ENCODE measurements around the gene LACTBL1. TPM values are rescaled to one million over a fixed set of nuclear protein-coding genes. Genes with fewer than 3 reads are reported as not detected.
"Not testable (repeated sequence)": the region's sequence is repeated elsewhere in the genome, so short reads cannot be mapped to it uniquely, and the experiment has no call there.

LACTBL1 gene
- polyA plus RNA-seq, 1 experiment, result not detected

- Histone ChIP-seq H3K27me3 (ENCODE audit: control insufficient read depth, insufficient read depth, low read length) (peaks cover 8% of the 10 kb centered on the region; the same call in 1 of the 2 replicates), H3K36me3 (ENCODE audit: control insufficient read depth, insufficient read depth, low read length) (no peaks in the 10 kb centered on the region), H3K4me3 (ENCODE audit: low read depth, low read length) (no peak overlapping the region)
- POLR2A ChIA-PET, result no interaction called here
- TF ChIP-seq, protein P1, sequence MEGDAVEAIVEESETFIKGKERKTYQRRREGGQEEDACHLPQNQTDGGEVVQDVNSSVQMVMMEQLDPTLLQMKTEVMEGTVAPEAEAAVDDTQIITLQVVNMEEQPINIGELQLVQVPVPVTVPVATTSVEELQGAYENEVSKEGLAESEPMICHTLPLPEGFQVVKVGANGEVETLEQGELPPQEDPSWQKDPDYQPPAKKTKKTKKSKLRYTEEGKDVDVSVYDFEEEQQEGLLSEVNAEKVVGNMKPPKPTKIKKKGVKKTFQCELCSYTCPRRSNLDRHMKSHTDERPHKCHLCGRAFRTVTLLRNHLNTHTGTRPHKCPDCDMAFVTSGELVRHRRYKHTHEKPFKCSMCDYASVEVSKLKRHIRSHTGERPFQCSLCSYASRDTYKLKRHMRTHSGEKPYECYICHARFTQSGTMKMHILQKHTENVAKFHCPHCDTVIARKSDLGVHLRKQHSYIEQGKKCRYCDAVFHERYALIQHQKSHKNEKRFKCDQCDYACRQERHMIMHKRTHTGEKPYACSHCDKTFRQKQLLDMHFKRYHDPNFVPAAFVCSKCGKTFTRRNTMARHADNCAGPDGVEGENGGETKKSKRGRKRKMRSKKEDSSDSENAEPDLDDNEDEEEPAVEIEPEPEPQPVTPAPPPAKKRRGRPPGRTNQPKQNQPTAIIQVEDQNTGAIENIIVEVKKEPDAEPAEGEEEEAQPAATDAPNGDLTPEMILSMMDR (IDR thresholded peaks at IDR 0.05; ENCODE audit: insufficient read depth, low read depth, low read length), result no peak
- DNase-seq (ENCODE audit: low read depth), result no peak
- CTCF ChIA-PET, result no interaction called here
These were observed 34.4 kb upstream of the LACTBL1 start for GRCh38 chr1:23007106-23007505.

DNA sequence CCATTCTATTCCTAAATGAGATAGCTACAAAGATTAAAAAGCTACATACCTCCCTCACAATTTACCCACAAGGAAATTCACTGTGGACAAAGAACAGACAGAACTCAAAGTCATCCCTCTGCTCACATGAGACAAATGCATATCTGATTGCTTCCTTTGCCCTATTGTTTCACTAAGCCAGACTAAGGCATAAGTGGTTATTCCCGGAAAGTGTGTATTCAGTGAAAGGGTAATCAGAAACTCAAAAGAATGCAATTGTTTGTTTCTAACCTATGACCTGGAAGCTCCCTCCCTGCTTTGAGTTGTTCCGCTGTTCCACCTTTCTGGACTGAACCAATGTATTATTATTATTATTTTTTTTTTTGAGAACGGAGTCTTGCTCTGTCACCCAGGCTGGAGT is 32.1 kb upstream of the LACTBL1 start:
- H3K4me3 ChIP-seq (ENCODE audit: low read depth, low read length); H3K36me3 ChIP-seq (ENCODE audit: control insufficient read depth, insufficient read depth, low read length); DNase-seq (ENCODE audit: low read depth); H3K27me3 ChIP-seq (ENCODE audit: control insufficient read depth, insufficient read depth, low read length); POLR2A ChIA-PET: not testable (repeated sequence)
- CTCF ChIA-PET, result interaction anchor here (0.6 kb wide), 1 partner anchor 181 kb away, joined by 4 read pairs; no protein-coding TSS in a partner anchor

- CTCF ChIA-PET, result interaction anchor here (0.6 kb wide), 1 partner anchor 11 kb away, joined by 3 read pairs; no protein-coding TSS in a partner anchor
- Histone ChIP-seq H3K4me3 (ENCODE audit: low read depth, low read length) (no peak overlapping the region), H3K27me3 (ENCODE audit: control insufficient read depth, insufficient read depth, low read length) (peaks cover 8% of the 10 kb centered on the region; the same call in 1 of the 2 replicates), H3K36me3 (ENCODE audit: control insufficient read depth, insufficient read depth, low read length) (no peaks in the 10 kb centered on the region)
- POLR2A ChIA-PET, result no interaction called here
- DNase-seq (ENCODE audit: low read depth), result no peak
- TF ChIP-seq, protein P1 (IDR thresholded peaks at IDR 0.05; ENCODE audit: insufficient read depth, low read depth, low read length), result no peak
These were observed 31.4 kb upstream of the LACTBL1 start for GRCh38 chr1:23004112-23004511.

DNA sequence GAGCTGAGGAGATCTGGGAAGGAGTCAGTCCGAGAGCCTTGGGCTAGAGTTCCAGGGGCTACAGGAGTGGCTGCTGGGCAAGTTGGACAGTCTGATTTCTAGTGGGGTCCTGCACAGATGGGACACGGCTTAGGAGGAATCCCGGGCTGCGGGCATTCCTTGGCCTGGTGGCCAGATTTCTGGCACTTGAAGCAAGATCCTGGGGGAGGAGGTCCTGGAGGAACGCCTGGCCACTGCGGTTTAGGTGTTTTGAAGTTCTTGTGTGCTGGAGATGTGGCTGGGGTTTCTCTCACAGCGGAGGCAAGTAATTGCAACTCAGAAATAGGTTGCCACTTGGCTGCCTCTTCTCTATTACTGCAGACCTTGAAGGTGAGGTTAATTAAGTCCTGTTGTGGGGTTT is 29.6 kb upstream of the LACTBL1 start:
- POLR2A ChIA-PET; H3K4me3 ChIP-seq (ENCODE audit: low read depth, low read length); H3K36me3 ChIP-seq (ENCODE audit: control insufficient read depth, insufficient read depth, low read length); DNase-seq (ENCODE audit: low read depth); CTCF ChIA-PET; H3K27me3 ChIP-seq (ENCODE audit: control insufficient read depth, insufficient read depth, low read length): not testable (repeated sequence)

- H3K27me3 ChIP-seq (ENCODE audit: control insufficient read depth, insufficient read depth, low read length); H3K4me3 ChIP-seq (ENCODE audit: low read depth, low read length); H3K36me3 ChIP-seq (ENCODE audit: control insufficient read depth, insufficient read depth, low read length); CTCF ChIA-PET; DNase-seq (ENCODE audit: low read depth); POLR2A ChIA-PET: not testable (repeated sequence)
These were observed 27.5 kb upstream of the LACTBL1 start for GRCh38 chr1:23000133-23000532.

DNA sequence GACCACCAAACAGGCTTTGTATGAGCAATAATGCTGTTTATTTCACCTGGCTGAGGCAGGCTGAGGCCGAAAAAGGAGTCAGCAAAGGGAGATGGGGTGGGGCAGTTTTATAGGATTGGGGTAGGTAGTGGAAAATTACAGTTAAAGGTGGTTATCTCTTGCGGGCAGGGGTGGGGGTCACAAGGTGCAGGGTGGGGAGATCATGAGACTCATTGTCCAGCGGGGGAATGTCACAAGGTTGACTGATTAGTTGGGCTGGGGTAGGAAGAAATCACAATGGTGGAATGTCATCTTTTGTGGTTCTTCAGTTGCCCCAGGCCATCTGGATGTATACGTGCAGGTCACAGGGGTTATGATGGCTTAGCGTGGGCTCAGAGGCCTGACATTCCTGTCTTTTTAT is 24.9 kb upstream of the LACTBL1 start:
- H3K4me3 ChIP-seq (ENCODE audit: low read depth, low read length); POLR2A ChIA-PET; H3K36me3 ChIP-seq (ENCODE audit: control insufficient read depth, insufficient read depth, low read length); DNase-seq (ENCODE audit: low read depth); H3K27me3 ChIP-seq (ENCODE audit: control insufficient read depth, insufficient read depth, low read length); CTCF ChIA-PET: not testable (repeated sequence)

DNA sequence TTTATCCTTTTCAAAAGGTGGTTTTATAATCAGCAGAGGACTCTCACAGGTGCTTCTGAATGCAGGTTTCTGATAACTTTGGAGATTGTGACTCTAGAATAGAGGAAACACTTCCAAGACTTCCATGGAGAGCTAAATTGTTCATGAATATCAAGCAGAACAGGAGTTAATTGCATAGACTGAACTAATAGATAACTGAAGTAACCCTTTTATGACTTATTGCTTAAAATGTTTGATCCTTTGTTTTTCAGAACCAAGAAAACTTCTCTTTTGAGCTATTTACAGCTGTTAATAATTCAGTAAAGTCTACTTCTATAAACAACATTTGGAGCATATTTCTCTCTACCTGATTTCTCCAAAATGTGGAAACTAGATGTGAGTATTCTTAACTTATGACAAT is 23.1 kb upstream of the LACTBL1 start:
- CTCF ChIA-PET, result interaction anchor here (1.0 kb wide), 1 partner anchor 31 kb away, joined by 3 read pairs; no protein-coding TSS in a partner anchor
- no peak overlapping the region for H3K4me3 ChIP-seq (ENCODE audit: low read depth, low read length)
- POLR2A ChIA-PET, result interaction anchor here (0.7 kb wide), 1 partner anchor 384 kb away, joined by 10 read pairs; no protein-coding TSS in a partner anchor
- DNase-seq (ENCODE audit: low read depth), result no peak
- H3K36me3 ChIP-seq (ENCODE audit: control insufficient read depth, insufficient read depth, low read length), result no peaks in the 10 kb centered on the region
- TF ChIP-seq, protein P1 (IDR thresholded peaks at IDR 0.05; ENCODE audit: insufficient read depth, low read depth, low read length), result no peak
- H3K27me3 ChIP-seq (ENCODE audit: control insufficient read depth, insufficient read depth, low read length), result no peaks in the 10 kb centered on the region

GRCh38 chr1:22993220-22993795 is 20.6 kb upstream of the LACTBL1 start:
- H3K36me3 ChIP-seq (ENCODE audit: control insufficient read depth, insufficient read depth, low read length); DNase-seq (ENCODE audit: low read depth); H3K27me3 ChIP-seq (ENCODE audit: control insufficient read depth, insufficient read depth, low read length); H3K4me3 ChIP-seq (ENCODE audit: low read depth, low read length); POLR2A ChIA-PET: not testable (repeated sequence)
- CTCF ChIA-PET, result interaction anchor here (0.6 kb wide), 1 partner anchor 11 kb away, joined by 3 read pairs; no protein-coding TSS in a partner anchor

DNA sequence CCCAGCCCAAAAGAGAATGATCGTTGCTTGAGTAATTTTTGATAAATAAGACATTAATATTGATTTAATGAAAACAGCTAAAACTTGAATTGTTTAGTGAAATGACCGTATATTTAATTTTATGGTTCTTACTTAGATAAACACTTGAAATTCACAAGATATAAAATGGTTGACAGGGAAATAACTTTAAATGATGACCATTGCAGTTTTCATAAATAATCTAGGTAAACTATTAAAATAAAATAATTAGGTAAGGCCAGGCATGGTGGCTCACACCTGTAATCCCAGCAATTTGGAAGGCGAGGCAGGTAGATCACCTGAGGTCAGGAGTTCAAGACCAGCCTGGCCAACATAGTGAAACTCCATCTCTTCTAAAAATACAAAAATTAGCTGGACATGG is 19.7 kb upstream of the LACTBL1 start:
- POLR2A ChIA-PET; H3K4me3 ChIP-seq (ENCODE audit: low read depth, low read length); H3K27me3 ChIP-seq (ENCODE audit: control insufficient read depth, insufficient read depth, low read length); H3K36me3 ChIP-seq (ENCODE audit: control insufficient read depth, insufficient read depth, low read length); DNase-seq (ENCODE audit: low read depth): not testable (repeated sequence)
- CTCF ChIA-PET, result interaction anchor here (1.3 kb wide), 1 partner anchor 16 kb away, joined by 3 read pairs; no protein-coding TSS in a partner anchor
